NCI-H1105 (cell line): Measurements from ENCODE around the gene IFI35.
"Not testable (repeated sequence)": the region's sequence is repeated elsewhere in the genome, so short reads cannot be mapped to it uniquely, and the experiment has no call there.

Source experiments
- DNase-seq: peaks from one replicate; lab custom pipeline; 2025; lab: John Stamatoyannopoulos, UW

Gene IFI35

DNA sequence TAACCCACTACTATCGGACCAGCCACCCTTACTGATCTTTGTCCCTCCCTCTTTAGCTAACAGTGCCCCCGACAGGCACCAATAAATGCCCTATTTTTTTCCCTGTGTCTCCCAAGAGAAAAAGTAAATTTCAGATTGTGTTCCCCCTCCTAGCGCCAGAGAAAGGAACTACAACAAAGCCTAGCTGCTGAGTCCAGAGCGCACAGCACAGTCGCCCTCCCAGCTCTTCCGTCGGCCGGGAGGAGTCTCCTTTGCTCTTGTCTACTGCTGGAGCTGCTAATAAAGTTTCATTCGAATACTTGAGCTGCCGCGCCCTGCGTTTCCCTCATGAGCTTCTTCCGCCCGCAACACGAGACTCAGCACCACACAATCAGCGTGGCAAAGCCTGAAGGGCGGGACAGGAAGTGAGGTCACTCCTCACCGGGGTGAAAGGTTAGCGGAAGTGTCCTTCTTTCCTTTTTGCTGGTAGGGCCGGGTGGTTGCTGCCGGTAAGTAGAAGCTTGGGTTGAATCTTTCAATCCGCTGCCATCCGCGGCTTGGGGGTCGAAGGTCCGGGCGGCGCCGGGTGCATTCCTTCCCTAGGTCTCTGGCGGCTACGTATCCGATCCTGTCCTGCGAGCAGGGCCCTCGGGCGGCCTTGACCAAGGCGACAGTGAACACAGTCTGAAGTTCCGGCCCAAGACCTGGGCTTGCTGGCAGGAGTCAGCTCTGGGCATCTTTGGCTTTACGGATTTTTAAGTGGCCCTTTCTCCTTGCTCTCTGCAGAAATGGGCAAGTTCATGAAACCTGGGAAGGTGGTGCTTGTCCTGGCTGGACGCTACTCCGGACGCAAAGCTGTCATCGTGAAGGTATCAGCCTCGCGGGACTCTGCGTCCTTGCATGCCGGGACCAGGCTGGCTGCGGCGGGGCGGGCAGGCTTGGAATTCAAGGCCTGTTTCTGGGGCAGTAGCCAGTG lies 8.3 kb upstream of the IFI35 start, which contains the start of gene RPL27:
TSS of gene RPL27 (plus strand) at position 436 of the 955 bp plus-strand sequence. CDS start at position 768, 332 bp downstream.
- DNase-seq: peak; percentile 99

DNA sequence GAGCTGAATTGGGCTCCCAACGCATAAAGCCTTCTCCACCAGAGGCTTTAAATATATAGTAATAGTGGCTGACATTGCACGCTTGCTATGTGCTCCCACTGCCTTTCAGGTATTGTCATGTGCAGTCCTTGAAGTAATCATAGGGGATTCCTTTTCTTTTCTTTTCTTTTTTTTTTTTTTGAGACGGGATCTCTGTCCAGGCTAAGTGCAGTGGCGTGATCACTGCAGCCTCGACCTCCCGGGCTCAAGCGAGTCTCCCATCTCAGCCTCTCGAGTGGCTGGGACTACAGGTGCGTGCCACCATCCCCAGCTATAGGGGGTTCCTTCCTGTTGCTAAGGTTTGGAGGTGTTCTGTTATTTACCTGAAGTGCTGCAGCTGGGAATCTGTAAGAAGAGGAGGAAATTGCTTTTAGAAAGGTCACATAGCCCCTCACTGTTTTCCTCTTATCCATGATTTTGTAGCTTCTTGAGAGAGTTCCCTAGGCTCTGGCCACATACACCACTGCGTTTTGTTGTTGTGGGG lies 7.5 kb upstream of the IFI35 start:
- DNase-seq: no peak

DNA sequence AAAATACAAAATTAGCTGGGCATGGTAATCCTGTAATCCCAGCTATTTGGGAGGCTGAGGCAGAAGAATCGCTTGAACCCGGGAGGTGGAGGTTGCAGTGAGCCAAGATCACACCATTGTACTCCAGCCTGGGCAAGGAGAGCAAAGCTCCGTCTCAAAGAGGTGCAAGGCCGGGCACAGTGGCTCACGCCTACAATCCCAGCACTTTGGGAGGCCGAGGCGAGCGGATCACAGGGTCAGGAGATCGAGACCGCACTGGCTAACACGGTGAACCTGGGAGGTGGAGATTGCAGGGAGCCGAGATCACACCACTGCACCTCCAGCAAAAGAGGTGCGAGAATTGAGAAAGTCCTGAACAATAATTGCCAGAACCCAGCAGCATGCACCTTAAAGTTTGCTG lies 5.7 kb upstream of the IFI35 start:
- DNase-seq: not testable (repeated sequence)

DNA sequence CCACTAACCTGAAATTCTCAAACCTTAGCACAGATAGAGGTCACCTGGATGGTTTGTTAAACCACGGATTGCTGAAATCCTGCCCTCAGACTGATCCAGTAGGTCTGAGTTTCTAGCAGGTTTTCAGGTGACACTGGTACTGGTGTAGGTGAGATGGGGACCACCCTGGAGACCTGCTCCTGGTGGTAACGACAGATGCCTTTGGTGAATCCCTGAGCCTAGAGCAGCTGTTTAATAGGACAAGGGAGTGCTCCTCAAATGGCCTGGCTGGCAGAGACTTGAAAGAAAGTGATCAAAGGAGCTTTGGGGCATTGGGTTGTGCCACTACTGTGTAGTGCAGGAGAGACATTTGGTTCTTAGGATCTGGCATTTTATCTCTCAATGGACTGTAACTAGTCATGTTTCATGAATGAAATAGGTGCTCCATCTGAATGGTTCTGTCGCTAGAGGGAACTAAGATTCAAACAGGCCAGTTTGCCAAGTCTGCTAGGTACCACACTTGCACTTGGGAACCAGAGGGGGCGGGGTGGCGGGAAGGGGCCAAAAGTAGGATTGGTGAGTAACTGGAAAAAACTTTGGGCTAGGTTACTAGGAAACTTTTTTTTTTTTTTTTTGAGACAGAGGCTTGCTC lies 2.9 kb upstream of the IFI35 start:
- no peak for DNase-seq

DNA sequence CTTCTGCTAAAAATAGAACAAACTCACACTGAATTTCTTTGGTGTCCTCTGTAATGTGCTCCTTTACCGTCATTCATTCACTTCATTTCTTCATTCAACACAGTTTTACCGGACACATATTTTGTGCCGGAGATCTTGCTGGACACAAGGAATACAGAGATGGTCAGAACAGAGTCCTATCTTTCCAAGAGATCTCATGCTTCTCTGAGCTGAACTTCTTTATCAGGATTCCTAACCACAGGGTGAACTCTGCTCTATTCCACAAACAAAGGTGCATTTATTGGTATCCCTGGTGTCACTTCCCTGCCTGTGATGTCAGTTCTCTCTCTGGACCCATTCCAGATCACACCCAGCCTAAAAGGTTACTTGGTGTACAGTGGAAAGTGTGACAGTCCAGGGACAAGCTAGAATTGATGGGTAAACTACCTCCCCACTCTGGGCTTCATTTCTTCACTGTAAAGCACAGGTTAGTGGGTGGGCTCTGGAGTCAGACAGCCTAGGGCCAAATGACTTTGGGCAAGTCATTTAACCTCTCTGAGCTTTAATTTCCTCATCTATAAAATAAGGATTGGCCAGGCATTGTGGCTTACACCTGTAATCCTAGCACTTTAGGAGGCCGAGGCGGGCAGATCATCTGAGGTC lies 4.2 kb downstream of the IFI35 start:
- no peak for DNase-seq

DNA sequence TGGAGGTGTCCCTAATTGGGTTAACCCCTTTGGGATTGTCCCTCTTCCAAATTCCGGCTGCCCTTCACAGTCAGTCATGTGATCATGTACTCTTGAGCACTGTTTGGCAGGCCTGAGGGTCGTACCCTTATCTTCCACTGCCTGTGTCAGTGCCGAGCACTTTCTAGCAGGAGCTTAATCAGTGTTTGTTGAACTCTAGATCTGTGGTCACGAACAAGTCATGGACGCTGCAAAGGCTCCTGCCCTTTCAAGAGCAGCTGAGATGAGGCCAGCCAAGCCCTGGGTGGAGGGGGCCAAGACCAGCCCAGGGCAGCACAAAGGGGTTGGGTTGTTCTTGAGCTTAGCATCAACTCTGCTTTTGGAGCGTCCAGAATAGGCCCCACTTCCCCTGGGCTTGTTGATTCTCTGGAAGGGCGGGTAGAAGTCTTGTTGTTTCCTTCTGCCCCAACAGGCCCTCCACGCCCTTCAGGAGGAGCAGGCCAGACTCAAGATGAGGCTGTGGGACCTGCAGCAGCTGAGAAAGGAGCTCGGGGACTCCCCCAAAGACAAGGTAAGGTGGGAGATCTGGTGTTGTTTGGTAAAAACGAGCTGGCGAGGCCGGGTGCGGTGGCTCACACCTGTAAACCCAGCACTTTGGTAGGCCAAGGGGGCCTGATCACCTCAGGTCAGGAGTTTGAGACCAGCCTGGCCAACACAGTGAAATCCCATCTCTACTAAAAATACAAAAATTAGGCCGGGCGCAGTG lies 5.3 kb downstream of the IFI35 start:
- DNase-seq: no peak

DNA sequence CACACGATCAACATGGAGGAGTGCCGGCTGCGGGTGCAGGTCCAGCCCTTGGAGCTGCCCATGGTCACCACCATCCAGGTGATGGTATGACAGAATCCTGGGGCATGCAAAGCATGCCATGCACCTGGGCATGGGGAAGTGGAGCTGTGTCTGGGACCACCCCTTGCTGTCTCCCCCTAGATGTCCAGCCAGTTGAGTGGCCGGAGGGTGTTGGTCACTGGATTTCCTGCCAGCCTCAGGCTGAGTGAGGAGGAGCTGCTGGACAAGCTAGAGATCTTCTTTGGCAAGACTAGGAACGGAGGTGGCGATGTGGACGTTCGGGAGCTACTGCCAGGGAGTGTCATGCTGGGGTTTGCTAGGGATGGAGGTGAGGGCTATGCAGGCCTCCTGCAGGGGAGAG lies 6.7 kb downstream of the IFI35 start:
- no peak for DNase-seq

DNA sequence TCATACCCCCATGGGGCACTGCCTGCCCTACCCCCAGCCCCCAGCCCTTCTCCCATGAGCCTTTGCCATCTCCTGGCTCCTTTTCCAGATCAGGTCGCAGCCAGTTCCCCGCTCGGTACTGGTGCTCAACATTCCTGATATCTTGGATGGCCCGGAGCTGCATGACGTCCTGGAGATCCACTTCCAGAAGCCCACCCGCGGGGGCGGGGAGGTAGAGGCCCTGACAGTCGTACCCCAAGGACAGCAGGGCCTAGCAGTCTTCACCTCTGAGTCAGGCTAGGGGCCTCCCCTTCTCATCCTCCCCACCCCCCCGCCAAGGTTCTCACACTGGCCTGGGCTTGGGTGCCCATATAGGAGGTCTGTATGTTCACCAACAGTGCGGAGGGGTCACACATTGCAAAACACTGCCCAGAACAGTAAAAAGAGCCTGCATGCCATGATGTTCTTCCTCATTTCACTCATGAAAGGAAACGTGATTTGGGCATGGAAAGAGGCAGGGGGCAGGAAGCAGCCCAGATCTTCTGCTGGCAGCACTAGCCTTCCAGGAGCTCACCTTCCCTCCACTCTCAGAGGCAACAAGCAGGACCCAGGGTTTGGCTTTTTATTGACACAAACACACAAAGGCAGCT lies 7.5 kb downstream of the IFI35 start:
- DNase-seq: no peak

DNA sequence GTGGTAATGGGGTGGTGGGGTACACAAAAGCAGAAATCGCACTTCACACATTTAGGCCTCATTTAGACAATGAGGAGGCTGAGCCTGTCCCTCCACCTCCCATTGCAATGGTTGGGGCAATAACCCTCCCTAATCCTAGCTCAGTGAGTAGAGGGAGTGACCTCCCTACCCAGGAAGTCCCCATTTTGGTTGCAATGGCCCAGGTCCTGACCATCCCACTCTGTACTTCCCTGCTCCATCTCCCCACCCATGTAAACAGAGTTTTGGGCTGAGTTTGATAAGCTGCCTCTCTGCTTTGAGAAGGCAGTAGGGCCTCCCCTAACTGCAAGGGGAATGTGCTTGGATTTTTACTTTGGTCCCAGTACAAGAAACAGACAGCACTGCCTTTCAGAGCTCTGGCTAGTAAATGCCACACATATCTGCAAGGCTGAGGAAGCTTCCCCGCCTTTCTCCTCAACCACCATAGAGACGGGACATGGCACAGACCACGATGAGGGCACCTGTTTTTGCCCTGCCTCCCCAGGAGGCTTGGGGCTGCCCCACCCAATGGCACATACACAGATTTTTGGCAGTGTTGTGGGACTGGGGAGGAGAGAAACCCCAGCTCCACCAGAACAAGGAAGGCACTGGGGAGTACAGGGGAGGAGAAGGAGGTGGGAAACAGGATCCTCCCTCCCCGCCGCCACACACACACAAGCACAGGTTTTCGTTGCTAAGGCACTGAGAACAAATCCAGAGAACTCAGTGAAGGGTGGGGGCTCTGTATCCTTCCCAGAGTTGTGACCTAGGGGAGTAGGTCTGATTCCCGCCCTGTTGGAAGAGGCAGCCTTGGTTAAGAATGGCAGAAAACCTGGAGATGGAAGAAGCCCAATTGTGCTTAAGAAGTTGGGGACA lies 8.3 kb downstream of the IFI35 start:
- DNase-seq: no peak

DNA sequence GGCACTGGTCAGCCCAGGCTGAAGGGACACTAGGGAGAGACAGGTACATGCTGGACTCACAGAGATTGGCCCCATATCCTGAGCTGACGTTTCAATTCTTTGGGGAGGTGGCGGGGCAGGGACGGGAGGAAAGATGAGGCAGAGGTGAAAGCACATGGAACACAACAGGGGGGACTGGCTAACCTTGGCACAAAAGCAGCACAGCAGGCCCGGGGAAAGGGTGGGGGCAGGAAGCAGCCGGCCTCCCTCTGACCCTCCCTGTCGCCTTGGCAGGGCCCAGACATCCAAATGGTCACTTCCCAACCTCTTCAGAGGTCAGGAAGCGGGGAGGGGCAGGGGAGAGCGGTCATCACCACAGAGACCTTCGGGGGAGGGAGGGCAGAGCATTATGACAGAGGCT lies 9.0 kb downstream of the IFI35 start:
- no peak for DNase-seq

DNA sequence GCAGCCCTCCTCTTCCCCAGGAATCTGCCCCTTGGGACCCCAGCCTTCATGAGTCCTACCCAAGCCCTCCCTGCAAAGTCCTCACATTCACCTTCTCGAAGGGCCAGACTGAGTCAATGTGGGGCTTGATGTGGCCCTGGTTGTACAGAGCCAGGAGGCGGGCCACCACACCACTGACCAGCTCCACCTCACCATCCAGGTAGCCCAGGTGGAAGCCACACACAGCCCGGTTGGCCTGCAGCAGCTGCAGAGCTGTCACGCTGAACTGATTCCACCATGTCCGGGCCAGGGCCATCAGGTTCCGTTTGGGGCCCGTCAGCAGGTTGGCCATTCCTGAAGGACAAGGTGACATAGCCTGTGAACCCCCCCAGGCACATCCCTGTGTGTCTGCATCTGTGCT lies 9.6 kb downstream of the IFI35 start:
- no peak for DNase-seq

DNA sequence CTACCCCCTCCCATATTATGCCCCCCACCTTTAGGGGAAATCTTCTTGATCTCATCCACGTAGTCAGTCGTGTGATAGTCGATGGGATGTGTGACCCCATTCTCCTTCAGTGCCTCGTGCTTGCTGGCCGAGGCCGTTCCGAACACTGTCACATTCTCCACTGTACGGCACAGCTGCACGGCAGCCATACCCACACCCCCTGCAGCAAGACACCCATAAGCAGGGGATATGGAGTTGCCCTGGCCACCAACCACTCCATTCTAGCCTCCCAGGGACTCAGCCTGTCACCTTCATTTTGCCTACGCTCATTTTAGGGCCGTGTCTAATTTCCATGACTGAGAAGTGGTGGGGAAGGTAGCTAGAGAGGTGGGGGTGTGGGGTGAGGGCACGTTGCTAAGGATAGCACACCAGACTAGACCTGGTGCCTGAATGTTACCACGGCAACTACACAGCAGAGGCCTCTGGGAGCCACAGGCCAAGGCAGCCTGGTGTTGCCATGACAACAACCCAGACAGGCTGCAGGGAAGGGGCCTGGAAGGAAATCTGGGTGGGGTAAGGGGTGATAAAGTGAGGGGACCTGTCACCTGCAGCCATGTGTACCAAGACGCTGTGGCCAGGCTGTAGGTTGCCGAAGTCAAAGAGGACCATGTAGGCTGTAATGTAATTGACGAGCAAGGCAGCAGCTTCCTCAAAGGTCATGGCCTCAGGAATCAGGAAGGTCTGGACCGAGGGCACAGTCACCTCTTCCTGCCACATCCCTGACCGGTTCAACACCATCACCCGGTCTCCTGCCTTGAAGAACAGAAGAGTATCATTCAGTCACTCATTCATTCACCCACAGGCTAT lies 11.6 kb downstream of the IFI35 start:
- DNase-seq: peak; percentile 57

DNA sequence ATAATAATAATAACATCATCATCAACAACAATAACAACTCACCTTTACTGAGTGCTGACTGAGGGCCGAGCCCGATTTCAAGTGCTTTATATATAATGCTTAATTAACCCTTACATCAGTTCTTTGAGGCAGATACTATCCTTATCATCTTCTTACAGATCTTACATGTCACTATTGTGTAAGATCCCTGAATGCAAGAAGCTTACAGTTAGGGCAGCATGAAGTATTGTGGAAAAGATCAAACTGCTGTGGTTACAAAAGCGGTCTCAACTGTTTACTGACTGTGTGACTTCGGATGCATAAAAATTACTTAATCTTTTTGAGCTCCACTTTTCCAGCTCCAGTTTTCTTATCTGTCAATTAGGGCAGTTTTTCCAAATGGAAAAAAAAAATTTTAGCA lies 12.3 kb downstream of the IFI35 start:
- DNase-seq: no peak

DNA sequence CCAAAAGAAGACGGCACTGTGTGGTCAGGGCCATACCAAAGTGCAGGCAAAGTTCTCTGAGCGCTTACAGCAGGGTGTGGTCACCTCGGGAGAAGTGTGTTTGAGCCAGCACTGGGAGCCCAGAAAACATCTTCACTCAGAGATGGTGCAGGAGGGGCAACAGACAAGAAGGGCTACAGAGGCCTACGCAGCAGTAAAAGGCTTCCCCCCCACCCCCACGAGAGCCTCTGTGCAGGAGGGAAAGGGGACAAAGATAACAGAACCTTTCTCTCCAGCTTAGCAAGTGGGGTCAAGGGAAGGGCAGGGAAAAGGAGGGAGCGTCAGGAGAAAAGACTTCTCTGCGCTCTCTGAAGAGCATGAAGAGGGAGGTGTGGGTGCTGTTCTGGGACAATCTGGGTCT lies 12.8 kb downstream of the IFI35 start:
- DNase-seq: no peak

DNA sequence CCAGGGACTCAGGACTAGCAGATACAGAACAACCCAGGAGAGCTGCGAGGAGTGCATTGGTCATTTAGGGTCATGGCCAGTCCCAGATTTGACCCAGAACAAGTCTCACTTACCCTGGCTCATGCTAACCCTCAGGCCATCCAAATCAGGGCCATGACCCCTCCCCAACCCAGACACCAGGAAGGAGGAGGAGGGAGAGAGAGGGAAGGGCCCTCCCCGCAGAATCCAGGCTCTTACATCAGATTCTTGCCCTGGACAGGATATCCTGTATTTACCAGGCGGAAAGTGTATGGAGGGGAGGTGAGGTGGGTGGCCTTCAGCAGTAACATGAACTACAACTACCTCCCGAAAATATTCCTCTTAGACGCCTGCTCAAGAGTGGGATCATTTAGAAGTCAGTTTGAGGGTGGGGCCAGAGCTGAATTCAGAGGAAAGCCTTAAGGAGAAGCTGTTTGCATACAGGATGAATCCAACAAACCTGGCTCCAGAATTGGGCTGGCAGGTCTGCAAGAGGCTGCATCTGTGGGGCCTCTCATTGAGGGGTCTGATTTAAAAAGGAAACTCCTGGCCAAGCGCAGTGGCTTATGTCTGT lies 13.5 kb downstream of the IFI35 start:
- DNase-seq: no peak

DNA sequence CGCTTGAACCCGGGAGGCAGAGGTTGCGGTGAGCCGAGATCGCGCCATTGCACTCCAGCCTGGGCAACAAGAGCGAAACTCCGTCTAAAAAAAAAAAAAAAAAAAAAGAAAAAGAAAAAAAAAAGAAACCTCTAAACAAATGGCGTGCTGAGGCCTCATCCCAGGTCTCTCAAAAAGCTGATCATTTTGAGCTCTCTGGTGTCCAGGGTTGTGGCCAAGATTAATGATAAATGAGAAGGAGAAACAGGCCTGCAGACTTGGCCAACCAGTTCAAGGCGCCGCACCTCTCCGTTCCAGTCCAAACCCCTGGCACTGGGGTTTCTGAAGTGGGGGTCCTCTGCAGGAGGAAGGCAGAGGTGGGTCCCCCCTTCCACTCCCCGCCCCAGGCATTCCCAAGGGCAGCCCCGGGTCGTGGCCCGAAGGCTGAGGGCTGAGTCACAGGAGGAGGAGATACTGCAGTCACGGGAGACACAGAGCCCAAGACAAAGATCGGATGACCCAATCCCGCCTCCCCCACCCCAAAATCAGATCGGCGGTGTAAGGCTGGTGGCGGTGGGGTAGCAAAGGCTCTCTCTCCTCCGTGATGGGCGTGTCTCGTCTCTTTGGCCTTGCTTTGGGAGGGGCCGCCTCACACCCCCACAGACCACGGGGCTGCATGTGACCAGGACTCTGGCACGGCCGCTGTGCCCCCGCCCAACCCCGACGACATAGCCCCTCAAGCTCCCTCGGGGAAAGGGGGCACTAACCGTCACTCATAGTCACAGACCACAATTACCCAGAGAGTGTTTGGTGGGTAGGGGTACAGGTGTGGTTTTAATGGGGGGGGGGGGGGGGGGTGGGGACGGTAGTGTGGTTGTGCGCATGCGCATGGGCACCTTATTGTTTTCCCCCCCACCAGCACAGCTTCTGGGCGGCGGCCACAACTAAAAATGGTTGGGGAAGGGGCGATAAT lies 14.5 kb downstream of the IFI35 start:
- peak; percentile 17 for DNase-seq

DNA sequence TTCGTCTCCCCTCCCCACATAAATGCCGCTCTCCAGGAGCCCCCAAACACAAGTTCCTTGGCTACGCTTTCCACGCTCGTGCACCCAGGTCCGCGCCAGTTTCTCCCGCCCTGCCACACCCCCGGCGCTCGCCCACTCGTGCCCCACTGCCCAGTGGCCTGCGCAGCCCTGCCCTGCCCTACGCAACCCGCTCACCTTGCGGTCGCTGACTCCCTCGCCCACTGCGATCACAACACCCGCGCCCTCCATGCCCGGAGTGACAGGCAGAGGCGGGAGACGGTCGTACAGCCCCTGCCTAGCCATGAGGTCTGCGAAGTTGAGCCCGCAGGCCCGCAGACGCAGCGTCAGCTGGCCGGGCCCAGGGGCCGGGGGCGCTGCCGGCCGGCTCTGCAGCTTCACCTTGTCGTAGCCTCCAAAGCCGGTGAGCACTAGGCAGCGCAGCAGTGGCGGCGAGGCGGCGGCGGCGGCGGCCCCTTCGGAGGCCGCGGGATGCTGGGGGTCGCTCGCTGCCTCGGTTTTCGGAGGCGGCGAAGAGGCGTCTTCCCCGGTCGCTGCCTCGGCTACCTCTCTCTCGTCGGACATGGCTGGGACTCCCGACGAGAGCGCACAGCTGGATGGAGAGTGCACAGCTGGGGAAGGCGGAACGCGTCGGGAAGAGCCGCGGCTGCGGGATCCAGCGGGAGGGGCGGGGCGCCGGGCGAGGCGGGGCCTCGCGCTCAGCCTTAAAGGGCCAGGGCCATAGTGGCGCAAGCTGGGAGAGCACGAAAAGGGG lies 15.3 kb downstream of the IFI35 start, which contains the start of gene VAT1:
TSS of gene VAT1 (minus strand) at position 645 of the 772 bp plus-strand sequence. CDS start at position 582, 63 bp downstream.
- DNase-seq: peak; percentile 31
